ENCODE results near the gene OSCAR. TPM values are rescaled to one million over a fixed set of nuclear protein-coding genes. Genes with fewer than 3 reads are reported as not detected.
A peak's percentile ranks its signal among the peaks of the same experiment; 100 is the strongest.
"Not testable (repeated sequence)": the region's sequence is repeated elsewhere in the genome, so short reads cannot be mapped to it uniquely, and the experiment has no call there.

Gene OSCAR
- polyA plus RNA-seq, 5 donors, result 0.38 to 0.73 (median 0.56) TPM

- DNase-seq, result no peak
Measured at GRCh38 chr19:54127688-54128440, 27.3 kb upstream of the OSCAR start.

- DNase-seq, result no peak
Measured at GRCh38 chr19:54125713-54126112, 25.1 kb upstream of the OSCAR start.

- DNase-seq, result no peak
Measured at GRCh38 chr19:54124393-54124792, 23.8 kb upstream of the OSCAR start.

- DNase-seq, result no peak
Measured at GRCh38 chr19:54123682-54124081, 23.1 kb upstream of the OSCAR start.

GRCh38 chr19:54121259-54121658, 20.7 kb upstream of the OSCAR start:
- DNase-seq, result no peak

GRCh38 chr19:54115109-54116063, 14.8 kb upstream of the OSCAR start, which contains the start of the genes PRPF31 and TFPT:
Gene PRPF31, plus strand, starts transcription at chr19:54115754. Its CDS starts 2,525 bp downstream, at chr19:54118279.
Gene TFPT, minus strand, starts transcription at chr19:54115657. Its CDS starts 388 bp downstream, at chr19:54115269.
- peak; percentile 98 for DNase-seq

GRCh38 chr19:54114340-54115108, 13.9 kb upstream of the OSCAR start:
- DNase-seq, result no peak

- no peak for DNase-seq
Measured at GRCh38 chr19:54109651-54110050, 9.0 kb upstream of the OSCAR start.

GRCh38 chr19:54108496-54108895, 7.9 kb upstream of the OSCAR start:
- DNase-seq, result no peak

GRCh38 chr19:54107876-54108490, 7.4 kb upstream of the OSCAR start:
- DNase-seq, result no peak

GRCh38 chr19:54106716-54107115, 6.1 kb upstream of the OSCAR start:
- DNase-seq, result no peak

- no peak for DNase-seq
Measured at GRCh38 chr19:54105796-54106195, 5.2 kb upstream of the OSCAR start.

- DNase-seq, result no peak
Measured at GRCh38 chr19:54104998-54105715, 4.6 kb upstream of the OSCAR start.

GRCh38 chr19:54102421-54103169, 2.0 kb upstream of the OSCAR start, which contains the start of gene NDUFA3:
Gene NDUFA3, plus strand, starts transcription at chr19:54102855. Its CDS starts 24 bp downstream, at chr19:54102879.
- peak; percentile 99 for DNase-seq

- not testable (repeated sequence) for DNase-seq
Measured at GRCh38 chr19:54099903-54100255, 724 bp downstream of the OSCAR start.

GRCh38 chr19:54099190-54099902, 1.3 kb downstream of the OSCAR start:
- no peak for DNase-seq

GRCh38 chr19:54096617-54097106, 3.9 kb downstream of the OSCAR start:
- no peak for DNase-seq

- DNase-seq, result not testable (repeated sequence)
Measured at GRCh38 chr19:54095859-54096616, 4.6 kb downstream of the OSCAR start.
